HL-60 (cell line): Measurements from ENCODE around the gene BPIFB6.

Experiments used
- DNase-seq, 2 experiments: peaks; one replicate each; pipeline ENCODE4 v3.0.0-alpha.2; 2010 to 2020; ENCODE audit warnings: low read depth in 1 of 2, low spot score in 1 of 2
- H3K27ac ChIP-seq: fragments of 250-450 bp; sonication (Bioruptor Pico); replicated peaks from 2 replicates; pipeline ENCODE4 v1.5.1; 2020; ENCODE audit warnings: mild to moderate bottlenecking, moderate library complexity
- H3K27me3 ChIP-seq: fragments of 250-450 bp; sonication (Bioruptor Pico); 2 replicates; pipeline ENCODE4 v1.5.1; 2021; ENCODE audit warnings: mild to moderate bottlenecking, moderate library complexity; ENCODE audit not compliant: insufficient read depth, poor library complexity, severe bottlenecking
- H3K4me3 ChIP-seq: replicated peaks from 2 replicates; pipeline ENCODE4 v1.5.1; 2011; ENCODE audit warnings: mild to moderate bottlenecking, control low read depth, low read length; ENCODE audit not compliant: insufficient read depth
- CTCF ChIP-seq: IDR thresholded peaks from one replicate; pipeline ENCODE4 v1.5.1; 2011; ENCODE audit warnings: low read length, control low read depth, inconsistent platforms; ENCODE audit not compliant: insufficient read depth
- GABPA ChIP-seq: IDR thresholded peaks from 2 replicates; pipeline ENCODE4 v1.6.1; 2012; ENCODE audit warnings: low read depth
- POLR2AphosphoS5 ChIP-seq: IDR thresholded peaks from 2 replicates; pipeline ENCODE4 v1.6.1; 2012; ENCODE audit warnings: low read depth
- SPI1 ChIP-seq: IDR thresholded peaks from 2 replicates; pipeline ENCODE4 v1.6.1; 2012; ENCODE audit warnings: low read depth, mild to moderate bottlenecking, borderline replicate concordance
- TF ChIP-seq, protein P1 (sequence below): IDR thresholded peaks from 2 replicates; pipeline ENCODE4 v1.6.1; 2012; ENCODE audit warnings: low read depth; ENCODE audit not compliant: insufficient replicate concordance

BPIFB6 gene

DNA sequence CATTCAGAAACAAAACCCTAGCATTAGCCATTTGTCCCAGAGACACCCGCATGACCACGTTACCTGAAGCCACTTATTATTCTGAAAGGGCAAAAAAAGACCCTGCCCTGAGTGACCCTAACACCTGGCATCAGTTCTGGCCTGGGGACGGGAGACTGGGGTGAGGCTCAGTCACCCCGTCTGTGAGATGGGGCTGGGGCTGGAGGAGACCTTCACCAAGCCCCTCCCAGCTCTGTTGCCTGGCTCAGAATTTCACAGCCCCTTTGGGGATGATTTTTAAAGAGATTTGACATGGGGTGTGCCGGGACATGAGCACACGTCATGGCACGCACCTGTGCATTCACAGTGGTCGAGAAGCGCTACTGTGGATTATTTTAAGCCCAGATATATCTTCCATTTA, 1.4 kb upstream of the BPIFB6 start:
- Histone ChIP-seq H3K27me3 (no peaks in the 10 kb centered on the region), H3K4me3 (no peak overlapping the region), H3K27ac (no peak overlapping the region)
- no peak for TF ChIP-seq GABPA
- TF ChIP-seq POLR2AphosphoS5: no peak
- TF ChIP-seq, protein P1, sequence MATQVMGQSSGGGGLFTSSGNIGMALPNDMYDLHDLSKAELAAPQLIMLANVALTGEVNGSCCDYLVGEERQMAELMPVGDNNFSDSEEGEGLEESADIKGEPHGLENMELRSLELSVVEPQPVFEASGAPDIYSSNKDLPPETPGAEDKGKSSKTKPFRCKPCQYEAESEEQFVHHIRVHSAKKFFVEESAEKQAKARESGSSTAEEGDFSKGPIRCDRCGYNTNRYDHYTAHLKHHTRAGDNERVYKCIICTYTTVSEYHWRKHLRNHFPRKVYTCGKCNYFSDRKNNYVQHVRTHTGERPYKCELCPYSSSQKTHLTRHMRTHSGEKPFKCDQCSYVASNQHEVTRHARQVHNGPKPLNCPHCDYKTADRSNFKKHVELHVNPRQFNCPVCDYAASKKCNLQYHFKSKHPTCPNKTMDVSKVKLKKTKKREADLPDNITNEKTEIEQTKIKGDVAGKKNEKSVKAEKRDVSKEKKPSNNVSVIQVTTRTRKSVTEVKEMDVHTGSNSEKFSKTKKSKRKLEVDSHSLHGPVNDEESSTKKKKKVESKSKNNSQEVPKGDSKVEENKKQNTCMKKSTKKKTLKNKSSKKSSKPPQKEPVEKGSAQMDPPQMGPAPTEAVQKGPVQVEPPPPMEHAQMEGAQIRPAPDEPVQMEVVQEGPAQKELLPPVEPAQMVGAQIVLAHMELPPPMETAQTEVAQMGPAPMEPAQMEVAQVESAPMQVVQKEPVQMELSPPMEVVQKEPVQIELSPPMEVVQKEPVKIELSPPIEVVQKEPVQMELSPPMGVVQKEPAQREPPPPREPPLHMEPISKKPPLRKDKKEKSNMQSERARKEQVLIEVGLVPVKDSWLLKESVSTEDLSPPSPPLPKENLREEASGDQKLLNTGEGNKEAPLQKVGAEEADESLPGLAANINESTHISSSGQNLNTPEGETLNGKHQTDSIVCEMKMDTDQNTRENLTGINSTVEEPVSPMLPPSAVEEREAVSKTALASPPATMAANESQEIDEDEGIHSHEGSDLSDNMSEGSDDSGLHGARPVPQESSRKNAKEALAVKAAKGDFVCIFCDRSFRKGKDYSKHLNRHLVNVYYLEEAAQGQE: no peak
- TF ChIP-seq CTCF: no peak
- no peak for TF ChIP-seq SPI1
- DNase-seq: no peak

- TF ChIP-seq POLR2AphosphoS5: no peak
- TF ChIP-seq SPI1: no peak
- no peak for TF ChIP-seq CTCF
- TF ChIP-seq, protein P1: no peak
- TF ChIP-seq GABPA: no peak
- Histone ChIP-seq H3K27ac (no peak overlapping the region), H3K4me3 (no peak overlapping the region), H3K27me3 (no peaks in the 10 kb centered on the region)
- no peak for DNase-seq
Observed at GRCh38 chr20:33030569-33030968, 879 bp upstream of the BPIFB6 start.

DNA sequence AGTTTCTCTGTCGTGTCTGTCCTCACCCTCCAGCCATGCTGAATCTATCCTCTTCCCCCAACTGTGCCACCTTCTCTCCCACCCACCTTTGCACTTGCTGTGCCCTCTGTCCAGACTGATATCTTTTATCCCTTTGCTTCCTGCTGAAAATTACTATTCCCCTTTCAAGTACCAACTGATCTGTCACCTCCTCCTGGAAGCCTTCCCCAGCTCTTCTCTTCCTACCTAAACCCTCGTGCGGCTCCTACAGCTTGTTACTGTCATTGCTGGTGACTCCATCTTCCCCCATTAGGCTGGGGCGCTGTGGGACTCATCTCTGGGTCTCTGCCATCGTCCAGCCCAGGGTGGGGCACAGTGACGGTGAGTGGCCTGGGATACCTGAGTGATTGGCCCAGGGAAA, 1.1 kb downstream of the BPIFB6 start:
- H3K27me3 ChIP-seq: no peaks in the 10 kb centered on the region
- H3K27ac ChIP-seq: no peak overlapping the region
- H3K4me3 ChIP-seq: no peak overlapping the region
- TF ChIP-seq, protein P1: no peak
- TF ChIP-seq CTCF: no peak
- no peak for TF ChIP-seq SPI1
- no peak for TF ChIP-seq POLR2AphosphoS5
- TF ChIP-seq GABPA: no peak
- no peak for DNase-seq
